Measurements from ENCODE around the gene CHIT1. TPM values are rescaled to one million over a fixed set of nuclear protein-coding genes. Genes with fewer than 3 reads are reported as not detected.

Gene CHIT1
- total RNA-seq, 1 experiment from 2014 or later = not detected

DNA sequence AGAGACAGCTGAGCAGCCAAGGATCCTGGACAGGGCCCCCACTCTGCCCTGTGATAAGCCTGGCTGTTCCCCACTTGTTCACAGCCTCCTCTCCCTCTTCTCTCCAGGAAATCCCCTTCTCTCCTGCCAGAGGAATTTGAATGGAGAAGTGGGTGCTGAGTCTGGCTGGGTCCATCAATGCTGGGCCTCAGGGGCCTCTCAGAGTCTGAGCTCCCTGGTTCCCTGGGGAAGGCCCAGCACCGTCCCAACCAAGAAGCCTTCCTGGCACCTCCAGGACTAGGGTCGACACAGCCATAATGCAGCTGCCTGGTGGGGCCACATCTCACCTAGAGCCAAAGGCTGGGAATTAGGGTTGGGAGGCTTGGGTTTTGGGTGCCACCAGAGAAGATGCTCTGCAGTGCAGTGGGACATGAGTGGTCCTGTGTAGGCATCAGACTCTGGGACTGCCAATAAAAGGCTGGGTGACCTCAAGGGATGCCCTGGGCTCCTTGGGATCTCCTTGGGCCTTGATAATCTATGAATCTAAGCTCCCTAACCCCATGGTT lies 56.4 kb downstream of the CHIT1 start:
- DNase-seq (ENCODE audit: low read depth, low spot score) (no peak), ATAC-seq (no peak)
- H3K27ac ChIP-seq (ENCODE audit: low read length) = no peak overlapping the region
- H3K9me3 ChIP-seq (ENCODE audit: control insufficient read depth, insufficient read depth, low read depth, low read length) = no peaks in the 10 kb centered on the region
- no TSS peak for BruUV-seq (replicated peaks)
- H3K4me1 ChIP-seq (ENCODE audit: control insufficient read depth, insufficient read depth, low read length) = no peaks in the 10 kb centered on the region; the same call in 1 of the 2 replicates
- no peaks in the 10 kb centered on the region for H3K27me3 ChIP-seq (ENCODE audit: control insufficient read depth, insufficient read depth, low read length)
- intact Hi-C loops (cut with micrococcal nuclease; ENCODE audit: unreplicated experiment) = loop anchor here (2.0 kb wide), 2 partner anchors 56 to 134 kb away; no protein-coding TSS in a partner anchor
- TF ChIP-seq POLR2AphosphoS5 (IDR thresholded peaks at IDR 0.05; ENCODE audit: low read depth, low read length) (no peak), SIN3A (IDR thresholded peaks at IDR 0.05; ENCODE audit: borderline replicate concordance, insufficient read depth, low read depth, low read length) (no peak), TCF7L2 (IDR thresholded peaks at IDR 0.05; ENCODE audit: low read depth, low read length) (no peak)
- TF ChIP-seq, protein P1, sequence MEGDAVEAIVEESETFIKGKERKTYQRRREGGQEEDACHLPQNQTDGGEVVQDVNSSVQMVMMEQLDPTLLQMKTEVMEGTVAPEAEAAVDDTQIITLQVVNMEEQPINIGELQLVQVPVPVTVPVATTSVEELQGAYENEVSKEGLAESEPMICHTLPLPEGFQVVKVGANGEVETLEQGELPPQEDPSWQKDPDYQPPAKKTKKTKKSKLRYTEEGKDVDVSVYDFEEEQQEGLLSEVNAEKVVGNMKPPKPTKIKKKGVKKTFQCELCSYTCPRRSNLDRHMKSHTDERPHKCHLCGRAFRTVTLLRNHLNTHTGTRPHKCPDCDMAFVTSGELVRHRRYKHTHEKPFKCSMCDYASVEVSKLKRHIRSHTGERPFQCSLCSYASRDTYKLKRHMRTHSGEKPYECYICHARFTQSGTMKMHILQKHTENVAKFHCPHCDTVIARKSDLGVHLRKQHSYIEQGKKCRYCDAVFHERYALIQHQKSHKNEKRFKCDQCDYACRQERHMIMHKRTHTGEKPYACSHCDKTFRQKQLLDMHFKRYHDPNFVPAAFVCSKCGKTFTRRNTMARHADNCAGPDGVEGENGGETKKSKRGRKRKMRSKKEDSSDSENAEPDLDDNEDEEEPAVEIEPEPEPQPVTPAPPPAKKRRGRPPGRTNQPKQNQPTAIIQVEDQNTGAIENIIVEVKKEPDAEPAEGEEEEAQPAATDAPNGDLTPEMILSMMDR (IDR thresholded peaks at IDR 0.05) = no peak
- TF ChIP-seq, protein P2, sequence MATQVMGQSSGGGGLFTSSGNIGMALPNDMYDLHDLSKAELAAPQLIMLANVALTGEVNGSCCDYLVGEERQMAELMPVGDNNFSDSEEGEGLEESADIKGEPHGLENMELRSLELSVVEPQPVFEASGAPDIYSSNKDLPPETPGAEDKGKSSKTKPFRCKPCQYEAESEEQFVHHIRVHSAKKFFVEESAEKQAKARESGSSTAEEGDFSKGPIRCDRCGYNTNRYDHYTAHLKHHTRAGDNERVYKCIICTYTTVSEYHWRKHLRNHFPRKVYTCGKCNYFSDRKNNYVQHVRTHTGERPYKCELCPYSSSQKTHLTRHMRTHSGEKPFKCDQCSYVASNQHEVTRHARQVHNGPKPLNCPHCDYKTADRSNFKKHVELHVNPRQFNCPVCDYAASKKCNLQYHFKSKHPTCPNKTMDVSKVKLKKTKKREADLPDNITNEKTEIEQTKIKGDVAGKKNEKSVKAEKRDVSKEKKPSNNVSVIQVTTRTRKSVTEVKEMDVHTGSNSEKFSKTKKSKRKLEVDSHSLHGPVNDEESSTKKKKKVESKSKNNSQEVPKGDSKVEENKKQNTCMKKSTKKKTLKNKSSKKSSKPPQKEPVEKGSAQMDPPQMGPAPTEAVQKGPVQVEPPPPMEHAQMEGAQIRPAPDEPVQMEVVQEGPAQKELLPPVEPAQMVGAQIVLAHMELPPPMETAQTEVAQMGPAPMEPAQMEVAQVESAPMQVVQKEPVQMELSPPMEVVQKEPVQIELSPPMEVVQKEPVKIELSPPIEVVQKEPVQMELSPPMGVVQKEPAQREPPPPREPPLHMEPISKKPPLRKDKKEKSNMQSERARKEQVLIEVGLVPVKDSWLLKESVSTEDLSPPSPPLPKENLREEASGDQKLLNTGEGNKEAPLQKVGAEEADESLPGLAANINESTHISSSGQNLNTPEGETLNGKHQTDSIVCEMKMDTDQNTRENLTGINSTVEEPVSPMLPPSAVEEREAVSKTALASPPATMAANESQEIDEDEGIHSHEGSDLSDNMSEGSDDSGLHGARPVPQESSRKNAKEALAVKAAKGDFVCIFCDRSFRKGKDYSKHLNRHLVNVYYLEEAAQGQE (IDR thresholded peaks at IDR 0.05; ENCODE audit: insufficient read depth in 1 of 2, low read depth in 2 of 2, low read length in 1 of 2) = no peak
- POLR2A ChIA-PET = no interaction called here
- in situ Hi-C loops (cut with HindIII; ENCODE audit: low pct_unique_long_range_greater_than_20kb, low sequenced_read_pairs) = no loop called here
- no peaks in the 10 kb centered on the region for H3K36me3 ChIP-seq (ENCODE audit: control insufficient read depth, insufficient read depth, low read length)
- CTCF ChIA-PET = interaction anchor here (0.5 to 3.9 kb wide), 3 partner anchors 55 to 125 kb away, joined by 3 to 19 read pairs (median 3); no protein-coding TSS in a partner anchor
- H3K4me3 ChIP-seq (ENCODE audit: low read depth in 2 of 2, low read length in 2 of 2) = no peak overlapping the region

DNA sequence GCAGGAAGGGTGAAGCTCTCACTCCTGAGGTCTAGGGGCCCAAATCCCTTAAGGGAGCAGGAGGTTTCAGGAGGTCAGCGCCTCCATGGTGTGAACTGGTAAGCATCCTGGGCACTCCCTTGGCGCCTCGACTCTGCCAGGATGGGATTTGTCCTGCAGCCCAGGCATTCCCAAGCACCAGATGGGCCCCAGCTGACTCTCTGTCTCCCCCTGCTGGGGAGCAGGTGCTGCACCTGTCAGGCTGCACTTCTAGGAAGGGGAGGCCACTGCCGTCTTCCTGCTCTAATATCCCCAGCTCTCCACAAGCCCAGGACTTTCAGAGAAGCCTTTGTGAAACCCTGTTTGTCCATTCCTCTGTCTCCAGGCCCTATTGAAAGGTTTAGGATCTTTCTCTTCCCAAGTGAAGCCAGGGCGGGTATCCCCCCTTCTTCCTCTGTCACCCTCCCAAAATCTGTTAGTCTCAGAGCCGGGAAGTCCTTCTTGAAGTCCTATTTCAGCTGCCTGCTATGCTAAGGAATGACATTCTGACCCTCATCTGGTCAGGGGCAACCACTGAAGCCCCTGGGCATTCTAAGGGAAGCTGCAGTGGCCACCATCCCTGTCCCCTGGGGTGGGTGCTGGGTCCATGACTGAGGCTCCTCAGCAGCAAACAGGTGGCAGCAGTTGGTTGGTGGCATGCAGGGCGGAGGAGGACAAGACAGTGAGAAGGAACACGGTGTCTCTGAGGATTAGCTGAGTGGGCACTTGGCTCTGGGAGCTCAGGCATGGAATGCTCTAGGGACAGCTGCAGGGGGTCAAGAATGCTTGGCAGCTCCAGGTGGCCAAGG lies 57.1 kb downstream of the CHIT1 start:
- Histone ChIP-seq H3K4me1 (ENCODE audit: control insufficient read depth, insufficient read depth, low read length) (no peaks in the 10 kb centered on the region; the same call in 1 of the 2 replicates), H3K36me3 (ENCODE audit: control insufficient read depth, insufficient read depth, low read length) (no peaks in the 10 kb centered on the region), H3K27ac (ENCODE audit: low read length) (no peak overlapping the region), H3K9me3 (ENCODE audit: control insufficient read depth, insufficient read depth, low read depth, low read length) (no peaks in the 10 kb centered on the region), H3K27me3 (ENCODE audit: control insufficient read depth, insufficient read depth, low read length) (no peaks in the 10 kb centered on the region), H3K4me3 (ENCODE audit: low read depth in 2 of 2, low read length in 2 of 2) (no peak overlapping the region)
- POLR2A ChIA-PET = no interaction called here
- CTCF ChIA-PET = interaction anchor here (0.5 to 3.9 kb wide), 3 partner anchors 55 to 132 kb away, joined by 3 to 19 read pairs (median 4); no protein-coding TSS in a partner anchor
- in situ Hi-C loops (cut with HindIII; ENCODE audit: low pct_unique_long_range_greater_than_20kb, low sequenced_read_pairs) (no loop called here), intact Hi-C loops (cut with micrococcal nuclease; ENCODE audit: unreplicated experiment) (loop anchor here (2.0 kb wide), 2 partner anchors 56 to 134 kb away; no protein-coding TSS in a partner anchor)
- TF ChIP-seq, protein P1 (IDR thresholded peaks at IDR 0.05) = peak; percentile 94
- TF ChIP-seq TCF7L2 (IDR thresholded peaks at IDR 0.05; ENCODE audit: low read depth, low read length) = no peak
- DNase-seq (ENCODE audit: low read depth, low spot score) = peak; percentile 51
- no TSS peak for BruUV-seq (replicated peaks)
- peak; percentile 87 for ATAC-seq

All from Panc1 (cell line).